Measurements from ENCODE around the gene ZNF507.

ZNF507 gene

DNA sequence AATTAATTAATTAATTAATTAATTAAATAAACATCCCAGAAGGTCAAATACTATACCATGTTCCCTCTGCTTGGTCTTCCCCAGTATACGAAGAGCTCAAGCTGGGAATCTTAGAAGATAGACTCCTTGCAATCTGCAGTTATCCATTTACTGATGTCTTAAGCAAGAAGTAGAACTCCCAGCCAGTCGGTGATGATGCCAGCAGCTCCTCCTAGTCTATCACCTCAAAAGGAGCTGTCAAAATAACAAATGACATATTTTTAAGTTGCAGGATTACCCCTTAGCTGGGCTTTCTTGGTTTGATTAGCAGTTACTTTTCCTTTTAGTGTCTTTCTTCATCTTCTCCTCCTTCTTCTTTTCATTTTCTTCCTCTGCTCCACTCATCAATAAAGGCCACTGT, 6.0 kb upstream of the ZNF507 start:
- DNase-seq (ENCODE audit: low read depth in 1 of 2, low spot score in 1 of 2) = no peak

GRCh38 chr19:32339988-32340874, 5.2 kb upstream of the ZNF507 start:
- DNase-seq (ENCODE audit: low read depth in 1 of 2, low spot score in 1 of 2) = peak in 1 of 2 donors; percentile 13

DNA sequence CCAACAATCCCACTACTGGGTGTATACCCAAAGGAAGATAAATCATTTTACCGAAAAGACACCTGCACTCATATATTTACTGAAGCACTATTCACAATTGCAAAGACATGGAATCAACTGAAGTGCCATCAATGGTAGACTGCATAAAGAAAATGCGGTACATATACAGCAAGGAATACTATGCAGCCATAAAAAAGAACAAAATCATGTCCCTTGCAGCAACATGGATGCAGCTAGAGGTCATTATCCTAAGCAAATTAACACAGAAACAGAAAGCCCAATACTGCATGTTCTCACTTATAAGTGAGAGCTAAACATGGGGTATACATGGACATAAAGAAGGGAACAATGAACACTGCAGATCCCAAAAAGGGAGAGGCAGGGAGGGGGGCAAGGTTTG, 2.7 kb upstream of the ZNF507 start:
- no peak for DNase-seq (ENCODE audit: low read depth in 1 of 2, low spot score in 1 of 2)

- DNase-seq (ENCODE audit: low read depth in 1 of 2, low spot score in 1 of 2) = no peak
These were observed 1.7 kb upstream of the ZNF507 start for GRCh38 chr19:32343550-32344262.

GRCh38 chr19:32346901-32347300, 1.5 kb downstream of the ZNF507 start:
- no peak for DNase-seq (ENCODE audit: low read depth in 1 of 2, low spot score in 1 of 2)

DNA sequence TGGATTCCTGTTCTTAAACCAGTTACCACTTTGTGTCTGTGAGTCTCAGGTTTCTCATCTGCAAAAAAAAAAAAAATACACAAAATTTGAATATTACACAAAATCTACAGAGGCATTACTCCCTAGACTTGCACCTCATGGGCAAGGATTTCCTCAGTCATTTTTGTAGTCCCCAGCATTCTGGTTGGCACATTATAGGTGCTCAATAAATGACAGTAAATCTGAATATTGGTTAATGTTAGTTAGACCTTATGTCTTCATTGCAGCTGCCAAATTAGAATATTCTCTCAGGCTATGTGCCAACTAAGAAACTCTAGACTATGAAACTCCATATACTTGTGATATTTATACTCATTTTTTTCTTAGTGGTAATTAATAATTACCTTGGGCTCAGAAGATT, 2.2 kb downstream of the ZNF507 start:
- DNase-seq (ENCODE audit: low read depth in 1 of 2, low spot score in 1 of 2) = no peak

DNA sequence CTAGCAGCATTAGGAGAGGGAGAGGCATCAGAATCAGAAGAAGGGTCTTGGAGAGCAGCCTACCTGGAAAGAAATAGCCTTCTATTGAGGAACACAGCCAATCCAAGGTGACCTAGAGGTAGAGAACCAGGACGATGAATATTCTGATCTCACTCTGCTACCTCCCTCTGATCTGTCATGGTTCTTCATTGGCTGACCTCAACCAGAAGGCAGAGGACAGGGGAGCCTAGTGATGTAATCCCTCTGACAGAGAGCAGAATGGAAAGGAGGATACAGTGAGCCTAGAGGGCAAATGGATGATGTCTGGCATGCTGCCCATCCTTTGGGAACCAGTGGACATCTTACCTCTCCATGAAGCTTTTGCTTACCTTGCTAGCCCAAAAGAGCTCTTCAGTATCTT, 3.6 kb downstream of the ZNF507 start:
- no peak for DNase-seq (ENCODE audit: low read depth in 1 of 2, low spot score in 1 of 2)

DNA sequence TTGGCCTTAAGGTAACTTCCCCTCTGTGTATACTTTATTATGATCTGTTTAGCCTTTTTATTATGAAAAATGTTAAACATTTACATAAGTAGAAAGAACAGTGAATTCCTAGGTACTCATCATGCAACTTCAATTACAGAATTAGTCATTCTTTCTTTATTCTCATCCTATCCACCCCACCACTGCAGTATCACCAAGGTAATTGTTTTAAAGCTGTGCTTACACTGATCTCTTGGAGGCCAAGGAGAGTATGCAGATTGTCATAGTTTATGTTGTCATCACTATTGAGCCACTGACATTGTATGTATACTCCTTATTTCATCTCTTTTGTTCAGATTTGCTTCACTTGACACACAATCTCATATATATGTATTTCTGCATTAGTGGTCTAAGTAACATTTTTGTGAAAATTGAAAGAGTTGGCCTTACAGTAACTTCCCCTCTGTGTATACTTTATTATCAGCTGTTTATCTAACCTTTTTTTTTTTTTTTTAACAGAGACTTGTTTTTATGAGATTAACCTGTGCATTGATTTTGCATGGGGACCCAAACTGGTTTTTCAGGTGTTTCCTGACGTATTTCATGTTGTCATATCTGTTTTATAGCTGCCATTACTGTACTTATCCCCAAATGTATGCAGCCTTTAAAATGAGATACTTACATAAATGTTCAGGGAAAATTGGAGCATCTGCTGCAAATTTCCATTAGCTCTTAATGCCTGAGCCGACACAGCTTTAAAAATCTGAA, 4.5 kb downstream of the ZNF507 start:
- DNase-seq (ENCODE audit: low read depth in 1 of 2, low spot score in 1 of 2) = no peak

- DNase-seq (ENCODE audit: low read depth in 1 of 2, low spot score in 1 of 2) = no peak
These were observed 5.1 kb downstream of the ZNF507 start for GRCh38 chr19:32350471-32350865.

- no peak for DNase-seq (ENCODE audit: low read depth in 1 of 2, low spot score in 1 of 2)
These were observed 5.6 kb downstream of the ZNF507 start for GRCh38 chr19:32350987-32351348.

- no peak for DNase-seq (ENCODE audit: low read depth in 1 of 2, low spot score in 1 of 2)
These were observed 6.8 kb downstream of the ZNF507 start for GRCh38 chr19:32352241-32352630.

- DNase-seq (ENCODE audit: low read depth in 1 of 2, low spot score in 1 of 2) = no peak
These were observed 8.9 kb downstream of the ZNF507 start for GRCh38 chr19:32354345-32354744.

DNA sequence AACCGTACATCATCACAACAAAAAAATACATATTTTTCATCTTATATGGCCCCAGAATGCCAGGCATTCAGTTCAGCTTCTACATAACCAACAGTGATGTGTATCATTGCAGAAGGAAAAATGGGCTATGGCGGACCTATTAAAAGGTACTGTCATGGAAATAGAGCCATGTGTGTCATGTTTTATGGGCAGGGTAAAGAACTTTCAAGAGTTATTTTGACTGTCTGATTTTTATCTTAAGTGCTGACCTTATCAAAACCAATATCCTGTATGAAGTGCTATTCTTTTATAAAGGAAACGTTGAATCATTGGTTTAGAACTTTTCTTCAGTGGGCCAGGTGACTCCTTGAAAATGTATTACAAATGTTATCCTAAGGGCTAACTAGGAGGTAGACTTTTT, 9.9 kb downstream of the ZNF507 start:
- no peak for DNase-seq (ENCODE audit: low read depth in 1 of 2, low spot score in 1 of 2)

GRCh38 chr19:32357720-32358119, 12.3 kb downstream of the ZNF507 start:
- DNase-seq (ENCODE audit: low read depth in 1 of 2, low spot score in 1 of 2) = no peak

GRCh38 chr19:32358321-32358720, 12.9 kb downstream of the ZNF507 start:
- DNase-seq (ENCODE audit: low read depth in 1 of 2, low spot score in 1 of 2) = no peak

DNA sequence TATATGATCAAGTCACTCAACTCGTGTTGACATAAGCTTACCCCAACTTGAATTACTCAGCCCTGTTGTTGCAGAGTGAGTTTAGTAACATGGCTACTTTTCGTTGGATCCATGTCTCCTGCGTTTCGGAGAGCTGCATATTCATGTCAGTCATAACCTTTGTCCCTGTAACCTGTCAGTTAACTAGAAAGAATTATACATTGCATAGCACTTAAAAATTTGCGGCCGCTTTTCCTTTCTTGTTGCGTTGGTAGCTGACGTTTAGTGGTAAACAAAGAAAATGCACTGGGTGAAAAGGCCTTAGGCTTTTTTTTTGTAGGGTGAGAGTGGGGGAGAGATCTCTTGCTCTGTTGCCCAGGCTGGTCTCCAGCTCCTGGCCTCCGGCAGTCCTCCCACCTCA, 14.2 kb downstream of the ZNF507 start:
- DNase-seq (ENCODE audit: low read depth in 1 of 2, low spot score in 1 of 2) = no peak

DNA sequence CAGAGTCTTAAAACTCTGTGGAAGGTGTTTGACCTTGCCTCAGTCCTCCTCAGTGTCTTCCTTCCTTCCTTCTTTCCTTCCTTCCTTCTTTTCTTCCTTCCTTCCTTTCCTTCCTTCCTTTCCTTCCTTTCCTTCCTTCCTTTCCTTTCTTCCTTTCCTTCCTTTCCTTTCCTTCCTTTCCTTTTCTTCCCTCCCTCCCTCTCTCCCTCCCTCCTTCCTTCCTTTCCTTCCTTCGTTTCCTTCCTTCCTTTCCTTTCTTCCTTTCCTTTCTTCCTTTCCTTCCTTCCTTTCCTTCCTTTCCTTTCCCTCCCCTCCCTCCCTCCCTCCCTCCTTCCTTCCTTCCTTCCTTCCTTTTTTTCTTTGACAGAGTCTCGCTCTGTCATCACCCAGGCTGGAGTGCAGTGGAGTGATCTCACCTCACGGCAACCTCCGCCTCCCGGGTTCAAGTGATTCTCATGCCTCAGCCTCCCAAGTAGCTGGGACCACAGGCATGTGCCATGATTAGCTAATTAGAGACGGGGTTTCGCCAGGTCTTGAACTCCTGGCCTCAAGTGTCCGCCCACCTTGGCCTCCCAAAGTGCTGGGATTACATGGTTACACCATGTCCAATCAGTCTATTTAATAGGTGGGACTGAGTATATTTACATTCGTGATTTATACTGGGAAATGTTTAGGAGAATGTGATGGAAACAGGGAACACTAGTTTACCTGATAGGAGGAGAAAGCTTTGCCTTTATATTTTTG, 16.3 kb downstream of the ZNF507 start:
- DNase-seq (ENCODE audit: low read depth in 1 of 2, low spot score in 1 of 2) = no peak

- DNase-seq (ENCODE audit: low read depth in 1 of 2, low spot score in 1 of 2) = no peak
These were observed 16.9 kb downstream of the ZNF507 start for GRCh38 chr19:32362318-32362691.

DNA sequence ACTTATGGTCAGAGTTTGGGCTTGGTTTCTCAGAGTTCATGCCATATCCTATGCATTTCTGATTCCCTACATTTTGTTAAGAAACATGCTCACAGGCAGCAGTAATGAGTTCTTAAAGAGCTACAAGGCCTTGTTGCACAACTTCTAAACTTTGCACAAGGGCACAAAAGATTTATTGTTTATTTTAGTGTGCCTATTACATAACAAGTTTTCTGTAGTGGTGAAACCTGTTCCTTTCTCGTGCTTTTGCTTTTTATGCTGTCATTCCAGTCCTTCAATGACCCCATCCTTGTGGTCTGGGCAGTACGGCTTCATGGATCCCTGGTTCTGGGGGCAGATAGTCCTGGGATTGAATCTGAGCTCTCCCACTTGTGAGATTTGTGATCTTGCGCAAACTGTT, 17.8 kb downstream of the ZNF507 start:
- DNase-seq (ENCODE audit: low read depth in 1 of 2, low spot score in 1 of 2) = no peak

DNA sequence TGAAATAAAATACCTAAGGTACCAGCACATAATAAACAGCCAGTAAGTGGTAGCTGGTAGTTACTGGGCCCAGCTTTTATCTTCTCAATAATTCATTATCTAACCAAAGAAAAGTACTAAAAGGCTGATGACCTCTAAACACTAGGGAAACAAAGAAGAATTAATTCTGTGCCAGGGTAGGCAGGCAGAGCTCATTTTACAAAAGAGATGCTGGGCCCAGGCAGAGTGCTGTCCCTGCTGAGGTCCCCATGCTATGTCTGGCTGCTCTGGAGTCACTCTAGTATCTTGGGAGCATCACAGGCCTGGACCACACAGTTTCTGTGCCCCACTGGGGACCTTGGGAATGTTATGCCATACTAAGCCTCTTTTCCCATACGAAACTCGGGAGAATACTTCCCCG, 18.2 kb downstream of the ZNF507 start:
- no peak for DNase-seq (ENCODE audit: low read depth in 1 of 2, low spot score in 1 of 2)

DNA sequence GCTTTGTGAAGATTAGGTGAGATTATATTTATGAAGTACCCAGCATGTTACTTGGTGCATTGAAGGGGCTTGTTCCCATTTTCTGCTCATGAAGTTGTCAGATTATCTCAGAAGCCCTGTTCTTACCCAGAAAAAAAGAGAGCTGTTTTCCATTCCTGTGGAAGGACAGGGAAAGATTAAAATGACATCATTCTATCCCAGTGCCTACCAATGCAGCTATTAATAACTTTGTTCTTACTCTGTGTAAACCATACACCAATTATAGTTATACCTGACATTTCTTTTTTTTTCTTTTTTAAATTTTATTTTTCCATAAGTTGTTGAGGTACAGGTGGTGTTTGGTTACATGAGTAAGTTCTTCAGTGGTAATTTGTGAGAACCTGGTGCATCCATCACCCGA, 18.6 kb downstream of the ZNF507 start:
- no peak for DNase-seq (ENCODE audit: low read depth in 1 of 2, low spot score in 1 of 2)
